Testis (tissue), 5 donors: Measurements from ENCODE around the gene SAMD7. TPM values are rescaled to one million over a fixed set of nuclear protein-coding genes. Genes with fewer than 3 reads are reported as not detected.
A peak's percentile ranks its signal among the peaks of the same experiment; 100 is the strongest.

Experiments
- DNase-seq: peaks from one replicate; pipeline ENCODE4 v3.0.0-alpha.2; 2019
- H3K27ac ChIP-seq, 2 donors: fragments of 200-600 bp; sonication (generic); one replicate each; pipeline ENCODE4 v1.5.1; 2019
- H3K27me3 ChIP-seq: fragments of 200-600 bp; sonication (generic); one replicate; pipeline ENCODE4 v1.5.1; 2019
- H3K36me3 ChIP-seq: fragments of 200-600 bp; sonication (generic); one replicate; pipeline ENCODE4 v1.5.1; 2017; ENCODE audit warnings: low read depth; ENCODE audit errors: missing control alignments
- H3K4me1 ChIP-seq: fragments of 200-600 bp; sonication (generic); one replicate; pipeline ENCODE4 v1.5.1; 2019
- H3K4me3 ChIP-seq, 2 donors: fragments of 200-600 bp; sonication (generic); one replicate each; pipeline ENCODE4 v1.5.1; 2017 to 2019
- H3K9me3 ChIP-seq: fragments of 200-600 bp; sonication (generic); one replicate; pipeline ENCODE4 v1.5.1; 2017
- POLR2A ChIP-seq: fragments of 450-650 bp; IDR thresholded peaks from one replicate; pipeline ENCODE4 v1.6.1; 2017; ENCODE audit warnings: antibody characterized with exemption, mild to moderate bottlenecking, moderate library complexity
- WGBS, 2 donors: methylation state at CpG; one replicate each; pipeline ENCODE4 v1.1.5; 2018; 5-methylcytosine and 5-hydroxymethylcytosine counted together
- intact Hi-C: fragments of 100-400 bp; cut with DNase I; formaldehyde crosslinking; loops from one replicate; pipeline ENCODE4 v1.15.1; 2023; ENCODE audit warnings: low total_unique reads
- long read RNA-seq, 2 donors: transcript quantifications; one replicate each; lab custom pipeline, GENCODE V29; 2026
- polyA plus RNA-seq: library from polyadenylated mRNA; stranded (reverse); fragments of 350-450 nt; fragmentation: Illumina TruSeq; extraction: RNeasy Lipid Tissue Mini Kit (QIAGEN cat#74804); gene quantifications from one replicate; pipeline ENCODE4 v1.2.3, GENCODE V29; 2014; ENCODE audit warnings: low read depth, low replicate concordance; ENCODE audit not compliant: insufficient read depth
- total RNA-seq, 2 donors: library from RNA; depleted of rRNA; stranded (reverse); fragments of >200 nt; gene quantifications; one replicate each; pipeline ENCODE4 v1.2.3, GENCODE V29; 2016
- TF ChIP-seq, protein P1 (sequence below), 3 experiments: fragments of 450-650 bp in 2 of 3; fragments of 200-600 bp in 1 of 3; sonication (generic) in 1 of 3; IDR thresholded peaks; one replicate each; pipeline ENCODE4 v1.5.1; 2016 to 2019; ENCODE audit warnings: antibody characterized with exemption in 3 of 3, mild to moderate bottlenecking in 2 of 3, moderate library complexity in 1 of 3

Gene SAMD7, protein sequence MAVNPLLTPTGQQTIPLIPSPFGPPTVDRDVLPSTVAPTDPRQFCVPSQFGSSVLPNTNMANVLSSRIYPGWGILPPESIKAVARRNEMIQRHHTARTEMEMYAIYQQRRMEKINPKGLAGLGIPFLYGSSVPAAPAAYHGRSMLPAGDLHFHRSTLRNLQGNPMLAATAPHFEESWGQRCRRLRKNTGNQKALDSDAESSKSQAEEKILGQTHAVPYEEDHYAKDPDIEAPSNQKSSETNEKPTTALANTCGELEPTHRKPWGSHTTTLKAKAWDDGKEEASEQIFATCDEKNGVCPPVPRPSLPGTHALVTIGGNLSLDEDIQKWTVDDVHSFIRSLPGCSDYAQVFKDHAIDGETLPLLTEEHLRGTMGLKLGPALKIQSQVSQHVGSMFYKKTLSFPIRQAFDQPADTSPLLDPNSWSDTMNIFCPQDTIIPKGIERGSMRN
- under 1 TPM in 1 of 2 donors, not detected in 1; 0.68 TPM for total RNA-seq
- 0.25 TPM for polyA plus RNA-seq
- long read RNA-seq, donor 1 = 0 reads
- long read RNA-seq, donor 2 = 0 reads

- Histone ChIP-seq H3K4me1 (no peaks in the 10 kb centered on the region), H3K4me3 (no peak within 1 kb of the TSS), H3K36me3 (no peaks in the 10 kb centered on the region), H3K27ac (no peak within 1 kb of the TSS), H3K27me3 (no peaks in the 10 kb centered on the region), H3K9me3 (no peaks in the 10 kb centered on the region)
- TF ChIP-seq POLR2A = no peak
- TF ChIP-seq, protein P1, sequence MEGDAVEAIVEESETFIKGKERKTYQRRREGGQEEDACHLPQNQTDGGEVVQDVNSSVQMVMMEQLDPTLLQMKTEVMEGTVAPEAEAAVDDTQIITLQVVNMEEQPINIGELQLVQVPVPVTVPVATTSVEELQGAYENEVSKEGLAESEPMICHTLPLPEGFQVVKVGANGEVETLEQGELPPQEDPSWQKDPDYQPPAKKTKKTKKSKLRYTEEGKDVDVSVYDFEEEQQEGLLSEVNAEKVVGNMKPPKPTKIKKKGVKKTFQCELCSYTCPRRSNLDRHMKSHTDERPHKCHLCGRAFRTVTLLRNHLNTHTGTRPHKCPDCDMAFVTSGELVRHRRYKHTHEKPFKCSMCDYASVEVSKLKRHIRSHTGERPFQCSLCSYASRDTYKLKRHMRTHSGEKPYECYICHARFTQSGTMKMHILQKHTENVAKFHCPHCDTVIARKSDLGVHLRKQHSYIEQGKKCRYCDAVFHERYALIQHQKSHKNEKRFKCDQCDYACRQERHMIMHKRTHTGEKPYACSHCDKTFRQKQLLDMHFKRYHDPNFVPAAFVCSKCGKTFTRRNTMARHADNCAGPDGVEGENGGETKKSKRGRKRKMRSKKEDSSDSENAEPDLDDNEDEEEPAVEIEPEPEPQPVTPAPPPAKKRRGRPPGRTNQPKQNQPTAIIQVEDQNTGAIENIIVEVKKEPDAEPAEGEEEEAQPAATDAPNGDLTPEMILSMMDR (IDR thresholded peaks at IDR 0.05) = no peak
- 94 to 97% methylated on average over 1 of the region's 1 CpG for WGBS, 2 donors
- no peak for DNase-seq
- intact Hi-C loops = no loop called here
Observed at GRCh38 chr3:169911272-169911671, at the start of gene SAMD7. SAMD7 (plus strand) TSS chr3:169911572; CDS start chr3:169919499, 7,927 bp downstream.

DNA sequence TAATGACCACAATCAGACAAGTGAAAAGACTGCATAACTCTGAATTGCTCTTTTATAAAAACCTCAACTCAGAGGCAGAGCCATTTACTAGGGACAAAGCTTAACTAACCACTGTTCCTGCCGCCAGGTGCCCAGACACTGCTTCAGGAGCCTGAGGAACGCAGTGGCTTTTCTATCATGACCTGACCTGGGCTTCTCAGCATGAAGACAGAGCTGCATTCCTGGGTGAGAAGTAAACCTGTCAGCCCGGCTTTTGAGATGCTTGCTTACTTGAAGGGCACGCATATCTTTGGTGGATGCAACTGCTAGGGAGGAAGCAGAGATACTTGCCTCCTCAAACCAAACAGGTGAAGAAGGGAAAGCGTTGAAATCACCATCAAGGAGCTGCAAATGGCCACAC, 49.5 kb upstream of the SAMD7 start:
- Histone ChIP-seq H3K9me3 (no peaks in the 10 kb centered on the region), H3K4me1 (no peaks in the 10 kb centered on the region), H3K27me3 (no peaks in the 10 kb centered on the region), H3K4me3 (no peak overlapping the region), H3K27ac (no peak overlapping the region), H3K36me3 (no peaks in the 10 kb centered on the region)
- intact Hi-C loops = no loop called here
- TF ChIP-seq, protein P1 (IDR thresholded peaks at IDR 0.05) = no peak
- TF ChIP-seq POLR2A = no peak
- no peak for DNase-seq
- WGBS, 2 donors = 54 to 82% methylated on average over 5 of the region's 5 CpGs

DNA sequence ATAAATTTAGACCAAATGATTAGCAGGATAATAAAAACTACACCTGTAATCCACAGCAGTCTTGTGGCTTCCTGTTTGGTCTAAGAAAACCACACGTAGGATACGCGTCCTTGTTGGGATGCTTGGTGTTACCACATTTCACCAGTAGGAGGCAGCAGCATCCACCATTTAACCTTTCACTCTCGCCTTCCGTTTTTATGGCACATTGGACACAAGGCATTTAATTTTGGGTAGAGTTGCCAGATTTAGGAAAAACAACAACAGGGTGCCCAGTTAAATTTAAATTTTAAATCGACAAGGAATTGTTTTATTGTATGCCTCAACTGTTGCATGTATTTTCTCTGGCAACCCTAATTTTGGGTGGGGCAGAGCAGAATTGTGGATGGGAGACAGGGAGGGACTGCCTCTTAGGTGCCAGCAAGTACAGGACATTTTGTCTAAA, 47.9 kb upstream of the SAMD7 start:
- Histone ChIP-seq H3K4me3 (no peak overlapping the region), H3K27me3 (no peaks in the 10 kb centered on the region), H3K4me1 (no peaks in the 10 kb centered on the region), H3K9me3 (no peaks in the 10 kb centered on the region), H3K27ac (no peak overlapping the region), H3K36me3 (no peaks in the 10 kb centered on the region)
- DNase-seq = peak; percentile 74
- TF ChIP-seq POLR2A = no peak
- TF ChIP-seq, protein P1 (IDR thresholded peaks at IDR 0.05) = peak; percentile 70 to 91 (median 85)
- intact Hi-C loops = no loop called here
- WGBS, 2 donors = 2 to 5% methylated on average over 6 of the region's 6 CpGs

DNA sequence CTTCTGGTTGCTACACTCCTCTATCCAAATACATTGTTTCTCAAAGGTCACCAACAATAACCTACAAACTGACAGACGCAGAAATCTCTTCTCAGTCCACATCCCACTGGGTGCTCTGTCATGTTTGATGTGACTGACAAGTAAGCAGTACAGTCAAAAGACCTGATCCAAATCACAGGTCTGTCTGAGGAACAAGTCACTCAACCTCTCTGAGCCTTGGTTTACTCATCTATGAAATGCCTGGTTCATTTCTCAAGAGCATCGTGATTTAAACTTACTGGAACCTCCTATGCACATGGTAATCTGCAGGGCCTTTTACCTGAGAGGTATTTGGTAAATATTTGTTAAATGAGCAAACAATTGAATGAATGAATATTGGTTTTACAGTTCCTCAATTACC, 47.1 kb upstream of the SAMD7 start:
- no peaks in the 10 kb centered on the region for H3K27me3 ChIP-seq
- H3K4me1 ChIP-seq = no peaks in the 10 kb centered on the region
- WGBS, 2 donors = 81 to 85% methylated on average over 2 of the region's 2 CpGs
- no peak overlapping the region for H3K4me3 ChIP-seq
- no peaks in the 10 kb centered on the region for H3K9me3 ChIP-seq
- no peak for TF ChIP-seq POLR2A
- TF ChIP-seq, protein P1 (IDR thresholded peaks at IDR 0.05) = no peak
- intact Hi-C loops = no loop called here
- no peak overlapping the region for H3K27ac ChIP-seq
- no peaks in the 10 kb centered on the region for H3K36me3 ChIP-seq
- DNase-seq = no peak
